Measurements from ENCODE around the gene AASS.

GRCh38 chr7:122070062-122070461 is 74.0 kb downstream of the AASS start:
- TF ChIP-seq POLR2A (IDR thresholded peaks at IDR 0.05; ENCODE audit: low read length) (no peak), GATA1 (IDR thresholded peaks at IDR 0.05; ENCODE audit: low read depth, low read length) (no peak)
